ENCODE measurements around the gene ARAP1.

Gene ARAP1

GRCh38 chr11:72738199-72739141 lies 13.7 kb downstream of the ARAP1 start:
- TF ChIP-seq GATA2 (IDR thresholded peaks at IDR 0.05; ENCODE audit: low read depth, low read length) (no peak), GATA3 (IDR thresholded peaks at IDR 0.05; ENCODE audit: low read depth, low read length) (no peak)

GRCh38 chr11:72737336-72737735 lies 14.9 kb downstream of the ARAP1 start:
- TF ChIP-seq GATA3 (IDR thresholded peaks at IDR 0.05; ENCODE audit: low read depth, low read length) (no peak), GATA2 (IDR thresholded peaks at IDR 0.05; ENCODE audit: low read depth, low read length) (no peak)

DNA sequence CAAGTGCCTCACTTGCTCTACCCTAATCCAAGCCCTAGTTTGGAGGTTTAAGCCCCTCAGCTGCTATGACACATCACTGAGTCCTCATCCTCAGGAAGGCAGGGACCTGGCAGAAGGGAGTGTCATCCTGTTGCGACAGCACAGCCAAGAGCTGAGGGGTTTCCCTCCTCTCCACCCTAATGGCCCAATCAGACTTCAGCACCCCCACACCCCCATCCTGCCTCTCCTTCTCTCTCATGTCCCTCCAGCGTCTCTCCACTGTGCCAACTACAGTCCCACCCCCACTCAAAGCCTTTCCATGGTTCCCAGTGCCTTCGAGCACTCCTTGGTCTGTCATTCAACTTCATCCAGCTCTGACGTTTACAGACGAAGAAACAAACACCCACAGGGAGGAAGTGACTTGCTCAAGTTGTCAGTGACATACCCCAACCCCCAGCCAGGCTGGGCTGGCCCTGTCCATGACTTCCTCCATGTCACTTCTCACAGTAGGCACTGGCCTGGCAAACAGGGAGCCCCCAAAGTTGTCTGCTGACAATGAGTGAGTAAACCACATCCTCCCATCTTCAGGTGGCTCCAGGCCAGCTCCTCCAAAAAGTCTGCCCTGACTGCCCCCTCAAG lies 15.6 kb downstream of the ARAP1 start:
- TF ChIP-seq GATA3 (IDR thresholded peaks at IDR 0.05; ENCODE audit: low read depth, low read length) (no peak), GATA2 (IDR thresholded peaks at IDR 0.05; ENCODE audit: low read depth, low read length) (no peak)

DNA sequence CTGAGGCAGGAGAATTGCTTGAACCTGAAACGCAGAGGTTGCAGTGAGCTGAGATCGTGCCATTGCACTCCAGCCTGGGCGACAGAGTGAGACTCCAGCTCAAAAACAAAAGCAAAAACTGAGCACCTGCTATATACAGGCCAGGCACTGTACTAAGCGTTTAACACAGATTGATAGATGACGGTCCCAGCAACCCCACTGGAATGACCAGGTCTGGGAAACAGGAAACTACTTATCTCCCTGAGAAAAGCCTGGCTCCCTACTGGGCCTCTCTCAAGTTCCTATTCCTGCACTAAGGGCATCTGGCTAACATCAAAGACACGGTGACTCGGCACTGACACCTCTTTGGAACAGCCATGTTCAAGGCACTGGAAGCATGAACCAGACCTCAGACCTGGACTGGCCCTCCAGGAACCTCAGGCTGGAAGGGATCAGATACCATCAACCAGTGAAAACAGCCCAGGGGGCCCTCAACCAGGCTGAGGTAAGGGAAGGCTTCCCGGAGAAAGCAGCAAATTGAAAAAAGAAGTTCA lies 16.6 kb downstream of the ARAP1 start:
- no peak; the same call in 1 of the 2 replicates for TF ChIP-seq GATA3 (IDR thresholded peaks at IDR 0.05; ENCODE audit: low read depth, low read length)
- TF ChIP-seq GATA2 (IDR thresholded peaks at IDR 0.05; ENCODE audit: low read depth, low read length): peak; percentile 97

GRCh38 chr11:72732329-72732728 lies 19.9 kb downstream of the ARAP1 start:
- TF ChIP-seq GATA2 (IDR thresholded peaks at IDR 0.05; ENCODE audit: low read depth, low read length) (no peak), GATA3 (IDR thresholded peaks at IDR 0.05; ENCODE audit: low read depth, low read length) (no peak)

GRCh38 chr11:72730737-72731136 lies 21.5 kb downstream of the ARAP1 start:
- TF ChIP-seq GATA3 (IDR thresholded peaks at IDR 0.05; ENCODE audit: low read depth, low read length) (no peak), GATA2 (IDR thresholded peaks at IDR 0.05; ENCODE audit: low read depth, low read length) (no peak)

GRCh38 chr11:72730243-72730642 lies 22.0 kb downstream of the ARAP1 start:
- no peak for TF ChIP-seq GATA3 (IDR thresholded peaks at IDR 0.05; ENCODE audit: low read depth, low read length)
- no peak for TF ChIP-seq GATA2 (IDR thresholded peaks at IDR 0.05; ENCODE audit: low read depth, low read length)

GRCh38 chr11:72727521-72727920 lies 24.7 kb downstream of the ARAP1 start:
- no peak for TF ChIP-seq GATA2 (IDR thresholded peaks at IDR 0.05; ENCODE audit: low read depth, low read length)
- TF ChIP-seq GATA3 (IDR thresholded peaks at IDR 0.05; ENCODE audit: low read depth, low read length): no peak

DNA sequence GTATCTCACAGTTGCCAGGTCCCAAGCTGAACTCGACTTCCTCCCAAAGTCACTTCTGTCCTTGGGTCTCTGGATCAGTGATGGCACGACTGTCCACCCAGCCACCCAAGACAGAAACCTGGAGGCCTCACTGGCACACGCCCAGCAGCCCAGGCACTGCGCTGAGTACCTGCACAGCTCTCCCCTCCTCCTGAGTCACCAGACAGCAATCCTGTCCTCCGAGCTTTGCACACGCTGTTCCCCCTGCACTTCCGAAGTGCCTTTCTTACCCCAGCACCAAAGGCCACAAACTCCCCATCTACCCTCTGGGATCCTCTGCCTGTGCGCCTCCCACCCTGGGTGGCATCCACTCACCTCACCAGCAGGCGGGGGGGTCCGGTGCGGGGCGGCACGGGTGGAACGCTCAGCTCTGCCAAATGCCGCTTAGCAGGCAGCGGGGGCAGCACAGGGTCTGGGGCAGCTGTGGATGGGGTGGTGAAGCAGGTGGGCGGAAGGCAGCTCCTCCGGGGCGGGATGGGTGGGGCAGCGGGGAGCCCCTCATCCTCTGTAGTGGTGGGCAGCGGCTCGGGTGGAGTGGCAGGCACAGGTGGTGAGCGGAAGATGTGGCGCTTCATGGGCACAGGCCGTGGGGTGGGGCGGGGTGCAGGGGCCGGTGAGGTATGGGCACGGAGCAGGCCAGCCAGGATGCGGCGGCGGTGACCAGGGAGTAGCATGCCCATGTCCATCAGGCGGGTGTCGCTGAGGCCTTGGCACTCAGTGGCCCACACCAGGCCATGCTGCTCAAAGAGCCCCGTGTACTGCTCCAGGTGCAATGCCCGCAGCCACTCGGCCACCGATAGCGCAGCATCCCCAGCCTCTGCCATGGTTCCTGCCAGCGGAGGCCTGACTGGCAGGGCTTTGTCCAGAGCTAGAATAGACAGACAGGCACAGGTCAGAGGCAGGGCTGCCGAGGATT lies 25.7 kb downstream of the ARAP1 start:
- TF ChIP-seq GATA2 (IDR thresholded peaks at IDR 0.05; ENCODE audit: low read depth, low read length): no peak
- no peak for TF ChIP-seq GATA3 (IDR thresholded peaks at IDR 0.05; ENCODE audit: low read depth, low read length)

- TF ChIP-seq GATA3 (IDR thresholded peaks at IDR 0.05; ENCODE audit: low read depth, low read length): no peak
These were observed 26.5 kb downstream of the ARAP1 start for GRCh38 chr11:72725724-72726028.

DNA sequence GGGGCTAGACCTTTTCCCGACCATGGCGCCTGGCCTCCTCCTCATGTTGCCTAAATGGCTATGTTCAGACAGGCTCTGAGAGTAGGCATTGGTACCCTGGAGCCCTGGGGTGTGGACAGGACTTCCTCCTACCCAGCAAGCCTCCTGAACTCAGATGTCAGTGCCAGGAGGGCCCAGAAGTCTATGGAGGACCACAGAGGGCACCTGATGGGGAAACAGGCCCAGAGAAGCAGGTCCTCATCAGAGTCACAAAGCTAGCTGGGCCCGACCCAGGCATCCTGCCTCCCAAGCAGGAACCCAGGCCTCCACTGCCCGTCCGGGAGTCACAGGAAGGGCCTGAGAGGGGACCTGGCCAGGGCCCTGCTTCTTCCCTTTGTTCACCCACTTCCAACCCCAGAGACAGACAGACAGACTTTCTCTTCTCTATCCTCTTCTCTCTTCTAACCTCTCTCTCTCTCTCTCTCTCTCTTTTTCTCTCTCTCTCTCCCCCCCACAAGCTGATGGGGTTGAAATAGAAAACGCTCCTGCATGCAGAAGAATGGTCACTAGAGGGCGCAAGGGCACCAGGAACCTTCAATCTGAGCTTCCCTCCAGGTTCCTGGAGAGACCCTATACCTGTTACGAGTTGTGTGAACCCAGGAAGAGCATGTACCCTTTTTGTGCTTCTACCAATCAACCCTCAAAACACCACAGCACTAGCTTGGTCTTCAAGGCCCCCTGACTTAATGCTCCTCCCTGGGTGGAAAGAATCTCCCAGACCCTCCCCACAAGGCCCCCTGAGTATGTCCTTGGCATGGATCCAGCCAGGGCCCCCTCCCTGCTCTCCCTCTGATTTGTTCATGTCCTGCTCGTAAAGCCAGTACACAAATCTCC lies 27.1 kb downstream of the ARAP1 start:
- TF ChIP-seq GATA2 (IDR thresholded peaks at IDR 0.05; ENCODE audit: low read depth, low read length): no peak

DNA sequence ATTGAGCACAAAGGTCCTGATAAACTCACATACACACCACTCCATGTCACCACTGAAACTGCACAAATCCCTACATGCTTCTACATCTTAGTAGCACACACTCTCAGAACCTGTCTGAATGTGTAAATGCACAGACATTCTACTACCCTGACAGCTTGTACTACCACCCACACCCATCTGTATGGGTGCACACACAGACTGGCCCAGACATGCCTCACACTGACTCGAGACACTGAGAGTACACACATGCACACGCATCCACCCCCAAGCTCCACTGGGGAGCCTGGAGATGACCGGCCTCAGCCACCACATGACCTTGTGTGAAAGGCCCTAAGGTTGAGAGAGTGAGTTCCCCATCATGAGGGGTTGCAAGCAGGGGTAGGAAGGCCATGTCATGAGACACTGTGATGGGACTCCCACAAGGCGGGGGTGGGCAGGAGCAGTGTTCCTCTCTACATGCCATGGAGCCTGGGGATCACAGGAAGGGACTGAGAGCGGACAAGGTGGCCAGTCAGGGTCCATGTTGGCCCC lies 28.1 kb downstream of the ARAP1 start:
- TF ChIP-seq GATA3 (IDR thresholded peaks at IDR 0.05; ENCODE audit: low read depth, low read length): no peak
- no peak for TF ChIP-seq GATA2 (IDR thresholded peaks at IDR 0.05; ENCODE audit: low read depth, low read length)

- no peak for TF ChIP-seq GATA2 (IDR thresholded peaks at IDR 0.05; ENCODE audit: low read depth, low read length)
These were observed 28.7 kb downstream of the ARAP1 start for GRCh38 chr11:72723508-72723907.

Measured in SH-SY5Y (cell line).